Neural progenitor cell (in vitro differentiated cells): ENCODE measurements around the gene MACC1.

Source experiments
- EZH2 ChIP-seq: fragments of 200-600 bp; sonication (generic); IDR thresholded peaks from 2 replicates; pipeline ENCODE4 v1.6.1; 2017; ENCODE audit warnings: antibody characterized with exemption, mild to moderate bottlenecking, moderate library complexity
- EZH2phosphoT487 ChIP-seq: fragments of 200-600 bp; sonication (generic); IDR thresholded peaks from 2 replicates; pipeline ENCODE4 v1.6.1; 2017; ENCODE audit warnings: antibody characterized with exemption
- TF ChIP-seq, protein P1 (sequence below): fragments of 200-600 bp; sonication (generic); IDR thresholded peaks from 2 replicates; pipeline ENCODE4 v1.5.1; 2017; ENCODE audit warnings: antibody characterized with exemption, mild to moderate bottlenecking

DNA sequence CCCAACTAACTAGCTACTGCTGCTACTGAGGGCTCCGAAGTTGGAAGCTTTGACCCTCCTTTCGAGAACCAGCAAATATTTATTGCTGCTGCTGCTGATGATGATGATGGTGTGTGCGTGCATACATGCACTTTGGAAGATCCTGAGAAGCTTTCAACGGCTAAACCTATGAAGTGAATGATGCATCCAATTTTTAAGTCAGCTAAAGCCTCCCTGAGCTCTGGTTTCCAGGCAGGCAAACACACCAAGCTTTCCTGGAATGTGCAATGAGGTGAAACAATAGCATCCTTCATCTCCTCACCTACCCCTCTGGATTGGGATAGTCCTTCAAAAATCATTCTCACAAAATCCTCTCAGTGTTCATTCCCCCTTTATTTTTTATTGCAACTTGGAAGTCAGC is 13.9 kb downstream of the MACC1 start:
- TF ChIP-seq, protein P1, sequence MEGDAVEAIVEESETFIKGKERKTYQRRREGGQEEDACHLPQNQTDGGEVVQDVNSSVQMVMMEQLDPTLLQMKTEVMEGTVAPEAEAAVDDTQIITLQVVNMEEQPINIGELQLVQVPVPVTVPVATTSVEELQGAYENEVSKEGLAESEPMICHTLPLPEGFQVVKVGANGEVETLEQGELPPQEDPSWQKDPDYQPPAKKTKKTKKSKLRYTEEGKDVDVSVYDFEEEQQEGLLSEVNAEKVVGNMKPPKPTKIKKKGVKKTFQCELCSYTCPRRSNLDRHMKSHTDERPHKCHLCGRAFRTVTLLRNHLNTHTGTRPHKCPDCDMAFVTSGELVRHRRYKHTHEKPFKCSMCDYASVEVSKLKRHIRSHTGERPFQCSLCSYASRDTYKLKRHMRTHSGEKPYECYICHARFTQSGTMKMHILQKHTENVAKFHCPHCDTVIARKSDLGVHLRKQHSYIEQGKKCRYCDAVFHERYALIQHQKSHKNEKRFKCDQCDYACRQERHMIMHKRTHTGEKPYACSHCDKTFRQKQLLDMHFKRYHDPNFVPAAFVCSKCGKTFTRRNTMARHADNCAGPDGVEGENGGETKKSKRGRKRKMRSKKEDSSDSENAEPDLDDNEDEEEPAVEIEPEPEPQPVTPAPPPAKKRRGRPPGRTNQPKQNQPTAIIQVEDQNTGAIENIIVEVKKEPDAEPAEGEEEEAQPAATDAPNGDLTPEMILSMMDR = no peak
- TF ChIP-seq EZH2 = no peak
- no peak for TF ChIP-seq EZH2phosphoT487
